OCI-LY1 (cell line): Measurements from ENCODE around the gene MLXIPL.

Experiments used
- EZH2 ChIP-seq: fragments of 200-600 bp; sonication (generic), shearing (Covaris generic); IDR thresholded peaks from 2 replicates; pipeline ENCODE4 v1.8.0; 2017; ENCODE audit warnings: borderline replicate concordance, mixed run types, mild to moderate bottlenecking, antibody characterized with exemption, low read length, moderate library complexity, mixed read lengths
- TF ChIP-seq, protein P1 (sequence below): fragments of 200-600 bp; sonication (generic), shearing (Covaris generic); IDR thresholded peaks from 2 replicates; pipeline ENCODE4 v1.5.1; 2017; ENCODE audit warnings: mild to moderate bottlenecking, antibody characterized with exemption, low read length, moderate library complexity, mixed read lengths

DNA sequence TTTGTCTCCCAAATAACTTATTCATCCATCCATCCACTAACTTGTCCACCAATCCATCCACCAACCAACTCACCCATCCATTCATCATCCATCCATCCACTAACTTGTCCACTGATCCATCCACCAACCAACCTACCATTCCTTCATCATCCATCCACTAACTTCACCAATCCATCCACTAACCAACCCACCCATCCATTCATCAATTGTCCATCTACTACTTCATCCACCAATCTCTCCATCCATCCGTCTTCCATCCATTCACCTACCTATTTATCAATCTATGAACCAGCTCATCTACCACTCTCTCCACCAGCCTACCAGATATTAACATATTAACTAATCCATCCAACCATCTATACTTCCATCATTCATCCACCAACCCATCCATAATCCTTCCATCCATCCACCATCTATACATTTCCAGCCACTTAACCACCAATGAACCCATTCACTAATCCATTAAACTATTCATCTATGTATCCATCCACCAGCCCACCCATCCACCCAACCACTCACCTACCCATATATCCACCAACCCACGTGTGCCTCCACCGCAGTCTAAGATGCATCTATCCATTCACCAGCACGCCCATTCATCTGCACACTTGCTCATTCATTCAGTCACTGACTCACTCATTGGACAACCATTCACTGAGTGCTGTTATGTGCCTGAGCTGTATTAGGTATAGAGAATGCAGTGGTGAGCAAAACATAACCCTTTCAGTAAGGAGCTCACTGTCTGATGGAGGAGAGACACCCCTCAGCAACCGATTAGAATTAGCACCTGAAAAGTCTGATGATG lies 26.1 kb downstream of the MLXIPL start:
- TF ChIP-seq, protein P1, sequence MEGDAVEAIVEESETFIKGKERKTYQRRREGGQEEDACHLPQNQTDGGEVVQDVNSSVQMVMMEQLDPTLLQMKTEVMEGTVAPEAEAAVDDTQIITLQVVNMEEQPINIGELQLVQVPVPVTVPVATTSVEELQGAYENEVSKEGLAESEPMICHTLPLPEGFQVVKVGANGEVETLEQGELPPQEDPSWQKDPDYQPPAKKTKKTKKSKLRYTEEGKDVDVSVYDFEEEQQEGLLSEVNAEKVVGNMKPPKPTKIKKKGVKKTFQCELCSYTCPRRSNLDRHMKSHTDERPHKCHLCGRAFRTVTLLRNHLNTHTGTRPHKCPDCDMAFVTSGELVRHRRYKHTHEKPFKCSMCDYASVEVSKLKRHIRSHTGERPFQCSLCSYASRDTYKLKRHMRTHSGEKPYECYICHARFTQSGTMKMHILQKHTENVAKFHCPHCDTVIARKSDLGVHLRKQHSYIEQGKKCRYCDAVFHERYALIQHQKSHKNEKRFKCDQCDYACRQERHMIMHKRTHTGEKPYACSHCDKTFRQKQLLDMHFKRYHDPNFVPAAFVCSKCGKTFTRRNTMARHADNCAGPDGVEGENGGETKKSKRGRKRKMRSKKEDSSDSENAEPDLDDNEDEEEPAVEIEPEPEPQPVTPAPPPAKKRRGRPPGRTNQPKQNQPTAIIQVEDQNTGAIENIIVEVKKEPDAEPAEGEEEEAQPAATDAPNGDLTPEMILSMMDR, result no peak
- no peak for TF ChIP-seq EZH2
